HepG2 (cell line): ENCODE measurements around the gene MTSS2. TPM values are rescaled to one million over a fixed set of nuclear protein-coding genes. Genes with fewer than 3 reads are reported as not detected.
A peak's percentile ranks its signal among the peaks of the same experiment; 100 is the strongest.

Experiments used
- ARNT2 ChIP-seq: sonication (generic); formaldehyde crosslinking; IDR thresholded peaks from 2 replicates; pipeline ENCODE4 v1.8.0; 2022; ENCODE audit warnings: mild to moderate bottlenecking, low read depth, missing genetic modification reagents, moderate library complexity
- BCL6 ChIP-seq: IDR thresholded peaks from 2 replicates; pipeline ENCODE4 v1.6.1; 2016; ENCODE audit warnings: missing genetic modification reagents, missing compliant biosample characterization
- HMGXB3 ChIP-seq: sonication (generic); formaldehyde crosslinking; IDR thresholded peaks from 2 replicates; pipeline ENCODE4 v1.4.0; 2020; ENCODE audit warnings: missing genetic modification reagents, borderline replicate concordance
- LCORL ChIP-seq, 2 experiments: fragments of 450-650 bp in 1 of 2; sonication (generic) in 1 of 2; formaldehyde crosslinking in 1 of 2; IDR thresholded peaks; 2 replicates each; pipeline versions ENCODE4 v1.5.0 to v1.6.1; 2017 to 2020; ENCODE audit warnings: antibody characterized with exemption in 1 of 2, missing genetic modification reagents in 1 of 2
- MATR3 ChIP-seq: sonication (generic); formaldehyde crosslinking; IDR thresholded peaks from 2 replicates; pipeline ENCODE4 v1.4.0; 2020; ENCODE audit warnings: missing genetic modification reagents
- NFKB2 ChIP-seq: sonication (generic); formaldehyde crosslinking; IDR thresholded peaks from 2 replicates; pipeline ENCODE4 v1.4.0; 2020; ENCODE audit warnings: missing genetic modification reagents, borderline replicate concordance
- RELA ChIP-seq: sonication (generic); formaldehyde crosslinking; IDR thresholded peaks from 2 replicates; pipeline ENCODE4 v1.4.0; 2020; ENCODE audit warnings: missing genetic modification reagents
- SRF ChIP-seq: IDR thresholded peaks from 2 replicates; pipeline ENCODE4 v1.6.1; 2011; ENCODE audit warnings: mild to moderate bottlenecking, low read depth, low read length, moderate library complexity
- SRSF1 ChIP-seq: fragments of 200-400 bp; formaldehyde crosslinking; optimal IDR thresholded peaks from 2 replicates; pipeline ENCODE3; 2017; ENCODE audit warnings: mild to moderate bottlenecking, low read depth, low read length, moderate library complexity
- STAT5B ChIP-seq: sonication (generic); formaldehyde crosslinking; IDR thresholded peaks from 2 replicates; pipeline ENCODE4 v1.4.0; 2020; ENCODE audit warnings: missing genetic modification reagents
- TFDP1 ChIP-seq: IDR thresholded peaks from 2 replicates; pipeline ENCODE4 v1.6.1; 2016; ENCODE audit warnings: missing compliant biosample characterization, missing genetic modification reagents, borderline replicate concordance
- THAP9 ChIP-seq: sonication (generic); formaldehyde crosslinking; IDR thresholded peaks from 2 replicates; pipeline ENCODE4; 2020; ENCODE audit warnings: missing genetic modification reagents, mild to moderate bottlenecking, borderline replicate concordance
- ZBTB8A ChIP-seq: sonication (generic); formaldehyde crosslinking; IDR thresholded peaks from 2 replicates; pipeline ENCODE4 v1.4.0; 2020; ENCODE audit warnings: mild to moderate bottlenecking, low read depth, missing genetic modification reagents, borderline replicate concordance
- ZFP90 ChIP-seq: sonication (generic); formaldehyde crosslinking; IDR thresholded peaks from 2 replicates; pipeline ENCODE4 v1.8.0; 2022; ENCODE audit warnings: missing genetic modification reagents, mild to moderate bottlenecking, inconsistent platforms, borderline replicate concordance
- ZNF224 ChIP-seq: sonication (generic); formaldehyde crosslinking; IDR thresholded peaks from 2 replicates; pipeline ENCODE4 v1.5.0; 2020; ENCODE audit warnings: mild to moderate bottlenecking, missing genetic modification reagents
- ZNF296 ChIP-seq: sonication (generic); formaldehyde crosslinking; conservative IDR thresholded peaks from 2 replicates; pipeline ENCODE4 v1.5.0; 2020; ENCODE audit warnings: mild to moderate bottlenecking, missing genetic modification reagents
- ZNF335 ChIP-seq: sonication (generic); formaldehyde crosslinking; IDR thresholded peaks from 2 replicates; pipeline ENCODE4 v1.4.0; 2020; ENCODE audit warnings: missing genetic modification reagents
- ZNF383 ChIP-seq: sonication (generic); formaldehyde crosslinking; IDR thresholded peaks from 2 replicates; pipeline ENCODE4 v1.4.0; 2020; ENCODE audit warnings: missing genetic modification reagents, mild to moderate bottlenecking, borderline replicate concordance
- ZNF510 ChIP-seq: sonication (generic); formaldehyde crosslinking; IDR thresholded peaks from 2 replicates; pipeline ENCODE4 v1.4.0; 2020; ENCODE audit warnings: low read depth, mild to moderate bottlenecking, missing genetic modification reagents
- ZNF567 ChIP-seq: sonication (generic); formaldehyde crosslinking; IDR thresholded peaks from 2 replicates; pipeline ENCODE4 v1.8.1; 2023; ENCODE audit warnings: mild to moderate bottlenecking, missing genetic modification reagents, borderline replicate concordance
- polyA plus RNA-seq, 8 experiments: library from polyadenylated mRNA; depleted of rRNA in 3 of 8; stranded (reverse) in 7 of 8; unstranded in 1 of 8; fragments of >200 nt; fragmentation: Illumina TruSeq in 4 of 8; extraction: Trizol in 4 of 8; gene quantifications; 2 replicates each; pipeline versions ENCODE4 v1.2.1 to v1.2.3, GENCODE V29; 2011 to 2016; ENCODE audit warnings: low read depth in 4 of 8, missing spikeins in 1 of 8, mixed read lengths in 1 of 8; ENCODE audit not compliant: insufficient read depth in 1 of 8
- total RNA-seq, 5 experiments: library from RNA; depleted of rRNA; stranded (reverse); fragments of >200 nt; fragmentation: Illumina TruSeq; extraction: Trizol; gene quantifications; 2 replicates each; pipeline ENCODE4 v1.2.3, GENCODE V29; 2016; ENCODE audit warnings: low read depth in 1 of 5

The MTSS2 gene
- total and polyA plus RNA-seq, 2 of the 13 experiments (the other 11 are each of a cell fraction or from before 2014, with no cell fraction given): 132 to 242 TPM

- TF ChIP-seq THAP9 (CRISPR knock-in tag) (peak; percentile 61; the same call in 1 of the 2 replicates), ZNF224 (peak; percentile 93; the same call in 1 of the 2 replicates), SRSF1 (no peak), RELA (CRISPR knock-in tag) (no peak), ZNF335 (peak; percentile 82; the same call in 1 of the 2 replicates), ZBTB8A (CRISPR knock-in tag) (no peak), ARNT2 (0 out of 2 replicates have a peak, but pooled peaks have one; percentile 60), ZNF296 (CRISPR knock-in tag) (peak; percentile 73; the same call in 1 of the 2 replicates), TFDP1 (peak; percentile 87), BCL6 (CRISPR knock-in tag) (peak; percentile 62; the same call in 1 of the 2 replicates), MATR3 (no peak), ZFP90 (CRISPR knock-in tag) (peak; percentile 92), STAT5B (CRISPR knock-in tag) (no peak), ZNF510 (CRISPR knock-in tag) (no peak), SRF (no peak), ZNF567 (CRISPR knock-in tag) (peak; percentile 22; the same call in 1 of the 2 replicates), HMGXB3 (CRISPR knock-in tag) (peak; percentile 14; the same call in 1 of the 2 replicates), NFKB2 (peak; percentile 94), LCORL (IDR thresholded peaks at IDR 0.05) (no peak), LCORL (CRISPR knock-in tag; IDR thresholded peaks at IDR 0.05) (peak; percentile 83; the same call in 1 of the 2 replicates), ZNF383 (CRISPR knock-in tag) (no peak; the same call in 1 of the 2 replicates)
Measured at GRCh38 chr16:70711211-70712031, 25.6 kb upstream of the MTSS2 start (continued).
